Mesenchymal stem cell (in vitro differentiated cells and primary cell): ENCODE data around the gene RXFP2.
A peak's percentile ranks its signal among the peaks of the same experiment; 100 is the strongest.

Source experiments
- DNase-seq: peaks from one replicate; pipeline ENCODE4 v3.0.0-alpha.2; 2013
- H2AFZ ChIP-seq: one replicate; pipeline ENCODE4 v1.6.1; 2013; ENCODE audit warnings: low read depth, mild to moderate bottlenecking, control low read depth, inconsistent platforms, low read length, moderate library complexity
- H2AK5ac ChIP-seq: 2 replicates; pipeline ENCODE4 v1.6.1; 2013; ENCODE audit warnings: low read length, moderate library complexity, mild to moderate bottlenecking, inconsistent platforms; ENCODE audit not compliant: severe bottlenecking
- H2BK120ac ChIP-seq: one replicate; pipeline ENCODE4 v1.6.1; 2013; ENCODE audit warnings: low read depth, mild to moderate bottlenecking, inconsistent platforms, low read length, moderate library complexity
- H2BK12ac ChIP-seq, 2 experiments: one replicate each; pipeline ENCODE4 v1.6.1; 2013; ENCODE audit warnings: inconsistent platforms in 2 of 2, low read length in 2 of 2, mild to moderate bottlenecking in 2 of 2, moderate library complexity in 2 of 2, control low read depth in 1 of 2
- H2BK15ac ChIP-seq: one replicate; pipeline ENCODE4 v1.6.1; 2013; ENCODE audit warnings: mild to moderate bottlenecking, low read depth, inconsistent platforms; ENCODE audit not compliant: poor library complexity, severe bottlenecking
- H2BK5ac ChIP-seq: 2 replicates; pipeline ENCODE4 v1.6.1; 2013; ENCODE audit warnings: low read depth, mild to moderate bottlenecking, low read length, control low read depth, inconsistent platforms; ENCODE audit not compliant: poor library complexity, severe bottlenecking
- H3K14ac ChIP-seq, 2 experiments: one replicate each; pipeline ENCODE4 v1.6.1; 2013; ENCODE audit warnings: inconsistent platforms in 2 of 2, low read length in 2 of 2, control low read depth in 1 of 2, mild to moderate bottlenecking in 1 of 2, moderate library complexity in 1 of 2
- H3K18ac ChIP-seq, 2 experiments: one replicate each; pipeline ENCODE4 v1.6.1; 2013; ENCODE audit warnings: inconsistent platforms in 2 of 2, low read length in 2 of 2, control low read depth in 1 of 2, low read depth in 1 of 2, mild to moderate bottlenecking in 1 of 2
- H3K23ac ChIP-seq, 2 experiments: one replicate each; pipeline ENCODE4 v1.6.1; 2013; ENCODE audit warnings: inconsistent platforms in 2 of 2, low read length in 2 of 2, mild to moderate bottlenecking in 2 of 2, moderate library complexity in 2 of 2, control low read depth in 1 of 2
- H3K27ac ChIP-seq: 2 replicates; pipeline ENCODE4 v1.5.1; 2013; ENCODE audit warnings: mild to moderate bottlenecking, moderate library complexity, low read length, control low read depth, inconsistent platforms; ENCODE audit not compliant: poor library complexity, severe bottlenecking
- H3K27me3 ChIP-seq, 2 experiments: 2 replicates each; pipeline versions ENCODE4 v1.6.1 to v1.7.0; 2013; ENCODE audit warnings: low read length in 2 of 2, mild to moderate bottlenecking in 2 of 2, moderate library complexity in 2 of 2, control low read depth in 1 of 2, inconsistent platforms in 1 of 2; ENCODE audit not compliant: control insufficient read depth in 1 of 2, insufficient read depth in 1 of 2
- H3K36me3 ChIP-seq, 2 experiments: 2 replicates each; pipeline versions ENCODE4 v1.6.1 to v1.7.0; 2013; ENCODE audit warnings: low read length in 2 of 2, control low read depth in 1 of 2, inconsistent platforms in 1 of 2, low read depth in 1 of 2, mild to moderate bottlenecking in 1 of 2; ENCODE audit not compliant: insufficient read depth in 2 of 2, control insufficient read depth in 1 of 2
- H3K4ac ChIP-seq, 2 experiments: one replicate each; pipeline ENCODE4 v1.6.1; 2013; ENCODE audit warnings: inconsistent platforms in 2 of 2, low read length in 2 of 2, mild to moderate bottlenecking in 2 of 2, moderate library complexity in 2 of 2, control low read depth in 1 of 2, low read depth in 1 of 2
- H3K4me1 ChIP-seq: 2 replicates; pipeline ENCODE4 v1.6.1; 2013; ENCODE audit warnings: low read depth, low read length, control low read depth; ENCODE audit not compliant: control insufficient read depth, insufficient read depth
- H3K4me2 ChIP-seq: 2 replicates; pipeline ENCODE4 v1.6.1; 2013; ENCODE audit warnings: low read length, mild to moderate bottlenecking, inconsistent platforms; ENCODE audit not compliant: poor library complexity, severe bottlenecking
- H3K4me3 ChIP-seq, 2 experiments: 2 replicates each; pipeline versions ENCODE4 v1.5.1 to v1.7.0; 2013; ENCODE audit warnings: low read length in 2 of 2, mild to moderate bottlenecking in 2 of 2, control low read depth in 1 of 2, low read depth in 1 of 2; ENCODE audit not compliant: insufficient read depth in 1 of 2
- H3K79me1 ChIP-seq: replicated peaks from 2 replicates; pipeline ENCODE4 v1.6.1; 2013; ENCODE audit warnings: mild to moderate bottlenecking, control low read depth, low read length, inconsistent platforms; ENCODE audit not compliant: poor library complexity, severe bottlenecking
- H3K9ac ChIP-seq: 2 replicates; pipeline ENCODE4 v1.7.0; 2013; ENCODE audit warnings: mild to moderate bottlenecking, low read length, moderate library complexity
- H3K9me3 ChIP-seq: 2 replicates; pipeline ENCODE4 v1.7.0; 2013; ENCODE audit warnings: mild to moderate bottlenecking, low read length; ENCODE audit not compliant: control insufficient read depth
- H4K8ac ChIP-seq: one replicate; pipeline ENCODE4 v1.6.1; 2013; ENCODE audit warnings: inconsistent platforms, mild to moderate bottlenecking, low read length, moderate library complexity
- H4K91ac ChIP-seq: one replicate; pipeline ENCODE4 v1.6.1; 2013; ENCODE audit warnings: mild to moderate bottlenecking, low read length, inconsistent platforms
- WGBS: methylation state at CpG from one replicate; pipeline ENCODE4 v1.1.7; 2013; ENCODE audit warnings: mixed read lengths; 5-methylcytosine and 5-hydroxymethylcytosine counted together

RXFP2 gene

GRCh38 chr13:31843044-31843443 lies 103.7 kb downstream of the RXFP2 start:
- Histone ChIP-seq H4K8ac (no peak overlapping the region), H2BK5ac (no peak overlapping the region), H2BK12ac (no peak overlapping the region), H2AFZ (no peak overlapping the region), H4K91ac (no peak overlapping the region), H3K4me2 (no peak overlapping the region), H2BK120ac (no peak overlapping the region), H3K79me1 (no peaks in the 10 kb centered on the region), H3K18ac (no peak overlapping the region), H3K27me3 (peaks cover 37 to 40% of the 10 kb centered on the region in 2 experiments), H3K27ac (no peak overlapping the region), H3K4me1 (peaks cover 3% of the 10 kb centered on the region), H3K23ac (no peak overlapping the region), H3K4ac (no peak overlapping the region), H3K9me3 (no peaks in the 10 kb centered on the region), H3K4me3 (no peak overlapping the region), H3K36me3 (no peaks in the 10 kb centered on the region), H2AK5ac (no peak overlapping the region), H2BK15ac (no peak overlapping the region), H3K14ac (no peak overlapping the region), H3K9ac (no peak overlapping the region)
- DNase-seq = no peak
- 85% methylated on average over 5 of the region's 6 CpGs for WGBS

DNA sequence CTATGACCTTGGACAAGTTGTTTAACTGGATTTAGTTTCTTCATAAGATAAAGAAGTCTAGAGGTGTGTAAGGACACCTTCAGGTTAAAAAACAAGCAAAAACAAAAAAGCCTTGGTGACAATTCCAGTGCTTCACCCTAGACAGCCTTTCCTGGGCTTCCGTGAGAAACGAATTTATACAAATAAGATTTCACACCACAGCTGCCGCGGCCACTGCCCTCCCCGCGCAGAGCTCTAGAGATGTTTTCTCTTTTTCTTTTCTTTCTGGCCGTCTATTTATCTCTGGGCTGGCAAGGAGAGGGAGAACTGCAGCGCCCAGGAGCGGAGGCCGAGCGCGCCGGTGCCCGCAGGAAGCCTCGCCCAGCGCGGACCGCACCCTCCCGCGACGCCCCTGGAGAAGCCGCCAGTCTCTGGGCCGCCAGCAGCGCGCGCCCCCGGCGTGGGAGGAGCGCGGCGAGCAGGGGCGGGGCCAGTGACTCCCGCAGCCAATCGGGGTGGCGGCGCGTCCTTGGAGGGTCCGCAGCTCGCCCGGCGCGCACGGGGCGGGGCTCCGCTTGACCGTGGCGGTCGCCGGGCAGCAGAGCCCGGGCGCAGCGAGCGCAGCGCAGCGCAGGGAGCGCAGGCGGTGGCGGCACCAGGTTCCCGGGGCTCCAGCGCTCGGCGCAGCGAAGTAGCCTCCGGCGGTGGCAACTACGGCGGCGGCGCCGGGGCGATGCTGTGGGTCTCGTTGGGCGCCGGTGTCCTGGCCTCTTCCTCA lies 107.0 kb downstream of the RXFP2 start:
- WGBS = under 1% methylated on average over 46 of the region's 74 CpGs
- H3K9me3 ChIP-seq = no peaks in the 10 kb centered on the region
- H3K4ac ChIP-seq = no peak overlapping the region
- no peak overlapping the region for H3K14ac ChIP-seq
- no peak overlapping the region for H2BK120ac ChIP-seq
- H2BK5ac ChIP-seq = no peak overlapping the region
- H3K36me3 ChIP-seq = no peaks in the 10 kb centered on the region
- peak; percentile 87 for DNase-seq
- peaks cover 3% of the 10 kb centered on the region for H3K4me1 ChIP-seq
- H3K79me1 ChIP-seq = no peaks in the 10 kb centered on the region
- peak overlapping the region; percentile 97 for H3K4me2 ChIP-seq
- H3K18ac ChIP-seq = peak overlapping the region in 1 of 2 experiments; percentile 42
- H3K27ac ChIP-seq = no peak overlapping the region
- H2AK5ac ChIP-seq = no peak overlapping the region
- H2BK15ac ChIP-seq = no peak overlapping the region
- H3K4me3 ChIP-seq = peak overlapping the region; percentile 84 to 85
- peak overlapping the region; percentile 72 for H2AFZ ChIP-seq
- no peak overlapping the region for H3K23ac ChIP-seq
- H3K27me3 ChIP-seq = peaks cover 33 to 37% of the 10 kb centered on the region in 2 experiments
- H4K91ac ChIP-seq = no peak overlapping the region
- H4K8ac ChIP-seq = no peak overlapping the region
- H2BK12ac ChIP-seq = no peak overlapping the region
- peak overlapping the region; percentile 75 for H3K9ac ChIP-seq

GRCh38 chr13:31846961-31847752 lies 107.8 kb downstream of the RXFP2 start:
- H2BK5ac ChIP-seq = no peak overlapping the region
- H3K27me3 ChIP-seq = peaks cover 30 to 36% of the 10 kb centered on the region in 2 experiments
- H3K9ac ChIP-seq = peak overlapping the region; percentile 70
- no peak overlapping the region for H3K18ac ChIP-seq
- H2BK15ac ChIP-seq = no peak overlapping the region
- H3K79me1 ChIP-seq = no peaks in the 10 kb centered on the region
- 8% methylated on average over 21 of the region's 34 CpGs for WGBS
- no peak overlapping the region for H2BK12ac ChIP-seq
- peaks cover 3% of the 10 kb centered on the region for H3K4me1 ChIP-seq
- H3K9me3 ChIP-seq = no peaks in the 10 kb centered on the region
- no peak overlapping the region for H4K91ac ChIP-seq
- peak overlapping the region; percentile 97 for H3K4me2 ChIP-seq
- no peak overlapping the region for H2AK5ac ChIP-seq
- peak overlapping the region; percentile 72 for H2AFZ ChIP-seq
- H3K4me3 ChIP-seq = peak overlapping the region; percentile 84 to 85
- no peak overlapping the region for H3K23ac ChIP-seq
- no peak overlapping the region for H3K14ac ChIP-seq
- H3K4ac ChIP-seq = no peak overlapping the region
- no peak overlapping the region for H4K8ac ChIP-seq
- DNase-seq = peak; percentile 7
- H3K27ac ChIP-seq = no peak overlapping the region
- H3K36me3 ChIP-seq = no peaks in the 10 kb centered on the region
- H2BK120ac ChIP-seq = no peak overlapping the region

- H3K23ac ChIP-seq = no peak overlapping the region
- no peak overlapping the region for H3K27ac ChIP-seq
- no peak overlapping the region for H3K4ac ChIP-seq
- no peaks in the 10 kb centered on the region for H3K9me3 ChIP-seq
- 92% methylated on average over 7 of the region's 7 CpGs for WGBS
- no peak overlapping the region for H3K4me3 ChIP-seq
- H2BK12ac ChIP-seq = no peak overlapping the region
- no peak overlapping the region for H2AFZ ChIP-seq
- H3K9ac ChIP-seq = no peak overlapping the region
- H2BK15ac ChIP-seq = no peak overlapping the region
- peaks cover 3% of the 10 kb centered on the region for H3K4me1 ChIP-seq
- no peak overlapping the region for H4K91ac ChIP-seq
- H3K36me3 ChIP-seq = no peaks in the 10 kb centered on the region
- no peak overlapping the region for H3K18ac ChIP-seq
- no peak overlapping the region for H3K14ac ChIP-seq
- DNase-seq = no peak
- H2BK5ac ChIP-seq = no peak overlapping the region
- H4K8ac ChIP-seq = no peak overlapping the region
- no peak overlapping the region for H2AK5ac ChIP-seq
- H3K27me3 ChIP-seq = peaks cover 18 to 21% of the 10 kb centered on the region in 2 experiments
- no peak overlapping the region for H2BK120ac ChIP-seq
- no peaks in the 10 kb centered on the region for H3K79me1 ChIP-seq
- H3K4me2 ChIP-seq = no peak overlapping the region
Measured at GRCh38 chr13:31848621-31849020, 109.3 kb downstream of the RXFP2 start.
